Inflammatory macrophage treated with lipopolysaccharide for 1 hour (primary cell): ENCODE data around the gene FGFBP2.
A peak's percentile ranks its signal among the peaks of the same experiment; 100 is the strongest.

ENCODE experiments used
- DNase-seq, 2 donors: peaks; one replicate each; pipeline ENCODE4 v3.0.0-alpha.2; 2020 to 2022

FGFBP2 gene

DNA sequence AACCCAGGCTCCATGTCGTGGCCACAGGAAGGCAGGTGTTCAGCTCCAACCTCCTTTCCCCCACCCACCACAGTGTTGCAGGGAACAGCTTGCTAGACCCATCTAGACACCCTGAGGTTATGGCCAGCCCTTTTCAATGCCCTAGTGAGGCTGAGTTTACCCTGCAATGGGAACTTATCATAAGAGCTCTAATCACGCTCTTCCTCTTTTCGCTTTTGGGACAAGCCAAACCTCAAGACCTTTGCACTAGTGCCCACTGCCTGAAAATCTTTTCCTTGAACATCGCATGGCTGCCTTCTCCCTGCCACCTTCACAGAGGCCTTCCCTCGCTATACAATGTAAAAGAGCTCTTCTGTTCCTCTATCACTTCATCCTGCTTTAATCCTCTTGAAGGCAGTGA is 2.4 kb upstream of the FGFBP2 start:
- peak in 1 of 2 donors; percentile 20 for DNase-seq

DNA sequence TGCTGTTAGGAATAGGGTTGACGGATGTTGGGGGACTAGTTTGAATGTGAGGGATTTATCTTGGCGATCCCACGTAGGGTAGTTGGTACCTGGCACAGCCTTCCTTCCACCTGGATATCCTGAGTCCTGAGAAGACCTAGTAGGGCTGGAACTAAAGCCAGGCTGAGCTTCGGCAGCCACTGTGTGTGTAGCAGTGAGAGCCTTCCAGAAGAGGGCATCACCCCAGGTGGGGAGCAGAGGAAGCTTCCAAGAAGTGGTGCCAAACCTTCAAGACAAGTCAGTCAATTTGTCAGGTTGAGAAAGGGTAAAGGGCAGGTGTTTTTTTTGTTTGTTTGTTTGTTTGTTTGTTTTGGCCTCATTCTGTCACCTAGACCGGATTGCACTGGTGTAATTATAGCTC is 1.2 kb upstream of the FGFBP2 start:
- DNase-seq: no peak

DNA sequence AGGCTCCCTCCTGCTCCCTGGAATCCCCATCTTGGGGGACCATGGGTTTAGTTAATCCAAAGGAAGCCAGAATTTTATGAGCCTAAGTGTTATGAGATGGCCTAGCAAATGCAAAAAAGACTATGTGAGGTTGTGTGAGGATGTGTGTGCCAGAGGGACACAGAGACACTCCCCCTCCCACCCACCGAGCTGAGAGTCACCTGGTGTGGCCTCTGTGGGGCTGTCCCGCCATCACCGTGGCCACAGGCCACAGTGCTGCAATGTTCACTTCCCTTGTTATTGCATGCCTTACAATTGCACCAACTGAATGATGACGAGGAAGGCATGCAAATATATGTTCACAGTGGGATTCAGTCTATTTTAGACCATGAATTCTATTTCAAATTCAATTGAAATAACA is 601 bp upstream of the FGFBP2 start:
- DNase-seq: peak; percentile 61 to 77

DNA sequence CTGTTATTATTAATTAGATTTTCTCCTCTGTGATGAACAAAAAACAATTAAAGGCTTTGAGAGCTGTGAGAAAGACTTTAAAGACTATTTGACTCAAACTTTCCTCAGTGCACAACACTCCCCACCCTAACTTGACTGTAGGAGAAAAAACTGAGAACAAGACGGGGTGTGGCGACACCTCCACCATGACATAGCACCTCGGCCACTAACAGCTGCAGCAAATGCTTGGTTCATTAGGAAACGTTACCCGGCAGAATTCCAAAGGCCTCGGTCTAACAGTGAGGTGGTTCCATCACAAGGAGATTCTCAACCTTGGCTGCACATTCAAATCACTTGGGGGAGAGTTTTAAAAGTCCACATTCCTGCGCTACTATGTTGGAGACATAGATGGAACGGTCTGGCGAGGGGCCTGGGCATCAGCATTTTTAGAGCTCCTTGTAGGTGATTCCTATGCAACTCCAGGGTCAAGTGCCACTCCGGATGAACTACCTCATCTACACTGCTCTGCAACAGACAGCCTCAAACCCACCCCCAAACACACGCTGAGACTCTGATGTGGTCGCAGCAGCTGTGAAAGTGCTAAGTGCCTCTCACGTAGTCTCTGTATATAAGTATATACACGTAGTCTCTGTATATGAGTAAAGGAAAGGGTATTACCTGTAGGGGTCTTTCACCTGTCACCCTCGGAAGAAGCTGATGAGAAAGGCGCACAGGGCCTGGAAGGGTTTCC is 1.0 kb downstream of the FGFBP2 start:
- no peak for DNase-seq

DNA sequence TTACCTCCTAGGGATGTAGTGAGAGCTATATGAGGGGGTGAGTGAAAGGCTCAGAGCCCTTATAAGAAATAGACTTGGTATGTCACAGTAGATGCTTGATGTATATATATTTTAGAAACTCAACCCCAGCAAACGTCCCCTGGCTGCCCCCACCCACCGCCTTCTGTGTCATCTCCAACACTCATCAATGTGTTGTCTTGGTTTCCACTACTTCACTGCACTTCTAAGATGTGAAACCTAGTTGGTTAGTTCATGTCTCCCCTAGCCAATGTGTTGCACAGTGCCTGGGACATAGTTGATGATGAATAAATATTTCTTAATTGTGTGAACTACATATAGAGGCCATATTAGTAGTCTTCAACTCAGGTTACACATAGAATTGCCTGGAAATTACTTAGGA is 4.4 kb downstream of the FGFBP2 start:
- DNase-seq: no peak

DNA sequence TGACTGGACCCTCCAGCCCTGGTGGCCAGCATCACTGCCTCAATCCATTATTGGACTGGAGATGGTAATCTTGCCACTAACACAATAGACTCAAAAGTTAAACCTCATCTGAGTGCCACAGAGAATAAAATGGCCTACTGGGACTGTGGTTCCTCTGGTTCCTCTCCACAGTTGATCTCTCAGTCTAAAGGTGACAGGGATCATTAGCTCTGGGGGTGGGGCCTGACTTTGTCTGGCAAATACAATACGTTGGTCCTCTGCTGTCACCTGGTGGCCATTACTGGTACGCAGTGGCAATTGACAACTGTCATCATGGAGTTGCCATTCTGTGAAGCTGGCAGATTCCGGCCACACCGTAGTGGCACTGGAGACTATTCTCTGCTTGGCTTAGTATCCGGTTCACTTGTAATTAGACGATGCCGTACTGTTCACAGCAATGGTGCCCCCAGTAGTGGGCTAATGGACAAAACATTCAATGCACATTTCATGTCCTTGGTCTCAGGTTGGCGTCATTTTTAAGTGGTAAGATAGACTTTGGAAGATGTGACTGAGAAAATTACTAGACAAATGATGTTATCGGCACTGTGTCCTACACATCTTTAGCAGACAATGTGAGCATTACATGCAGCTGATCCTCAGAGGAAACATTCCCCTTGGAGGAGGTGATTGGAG is 6.7 kb downstream of the FGFBP2 start:
- DNase-seq: peak; percentile 70 to 95

DNA sequence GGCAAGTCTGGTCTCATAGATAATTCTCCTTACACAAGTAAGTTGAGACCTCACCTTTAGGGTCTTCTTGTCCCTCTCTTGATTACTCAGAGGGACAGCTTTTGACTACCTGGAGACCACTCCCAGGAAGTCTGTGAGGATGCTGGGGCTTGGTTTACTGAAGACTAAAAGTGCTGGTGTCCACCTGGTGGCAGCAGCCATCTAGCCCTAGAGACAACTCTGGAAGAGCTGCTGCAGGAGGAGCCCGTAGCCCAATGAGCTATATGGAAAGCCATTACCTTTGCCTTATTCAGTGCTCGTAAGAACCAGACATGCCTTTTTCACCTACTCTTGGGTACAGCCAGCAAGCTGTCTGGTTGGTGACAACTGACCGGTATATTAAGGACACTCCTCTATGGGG is 7.3 kb downstream of the FGFBP2 start:
- DNase-seq: no peak

DNA sequence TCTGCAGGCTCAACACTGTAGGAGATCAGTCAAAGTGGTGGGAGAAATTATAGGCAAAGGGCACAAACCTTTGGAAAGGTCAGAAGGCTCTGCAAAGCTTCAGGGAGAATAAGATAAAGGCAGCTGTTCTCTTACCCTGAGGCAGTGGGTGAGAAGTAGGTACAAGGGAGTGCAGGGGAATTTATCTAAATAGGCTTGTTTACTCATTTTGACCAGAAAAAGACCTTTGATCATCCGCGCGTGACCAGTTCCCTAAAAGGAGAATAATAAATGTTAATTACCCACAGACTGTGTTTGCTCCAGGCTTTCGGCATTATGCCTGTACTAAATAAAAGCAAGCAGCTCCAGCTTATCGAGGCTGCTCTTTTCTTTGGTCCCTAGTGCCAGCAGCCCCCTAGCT is 9.3 kb downstream of the FGFBP2 start:
- no peak for DNase-seq

DNA sequence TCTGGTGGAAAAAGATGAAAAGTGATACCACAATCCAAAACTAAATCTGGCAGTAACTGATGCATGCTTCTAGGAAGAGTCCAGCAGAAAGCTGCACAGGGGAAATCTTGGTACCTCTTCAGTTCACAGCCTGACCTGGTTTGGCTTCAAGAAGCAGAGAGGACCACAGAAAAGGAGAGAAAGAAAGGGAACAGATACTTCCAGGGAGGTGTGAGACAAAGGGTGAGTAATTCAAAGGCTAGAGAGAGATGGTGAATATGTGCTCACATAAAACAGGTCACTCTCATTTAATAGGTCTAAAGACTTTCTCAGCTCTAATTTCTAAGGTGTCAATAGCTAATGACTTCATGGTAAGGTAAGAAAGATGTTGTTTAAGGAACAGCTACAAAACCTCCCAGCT is 11.2 kb downstream of the FGFBP2 start:
- DNase-seq: no peak

DNA sequence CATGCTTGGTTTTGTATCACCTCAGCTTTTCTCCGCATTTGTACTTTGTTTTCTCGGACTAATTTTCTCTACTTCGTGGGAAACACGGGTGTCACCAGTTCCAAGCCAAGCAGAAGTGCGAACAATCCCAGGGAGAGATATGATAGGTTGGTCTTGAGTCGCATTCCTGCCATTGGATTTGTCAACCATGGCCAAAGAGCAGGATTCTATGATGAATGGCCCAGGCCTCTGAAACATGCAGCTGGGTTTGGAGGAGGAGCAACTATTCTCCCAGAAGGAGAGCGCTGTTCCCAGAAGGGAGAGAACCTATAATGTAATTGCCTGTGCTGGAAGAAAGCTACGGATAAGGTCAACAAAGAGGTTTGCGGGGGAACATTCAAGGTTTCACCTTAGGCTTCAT is 14.1 kb downstream of the FGFBP2 start:
- no peak for DNase-seq

DNA sequence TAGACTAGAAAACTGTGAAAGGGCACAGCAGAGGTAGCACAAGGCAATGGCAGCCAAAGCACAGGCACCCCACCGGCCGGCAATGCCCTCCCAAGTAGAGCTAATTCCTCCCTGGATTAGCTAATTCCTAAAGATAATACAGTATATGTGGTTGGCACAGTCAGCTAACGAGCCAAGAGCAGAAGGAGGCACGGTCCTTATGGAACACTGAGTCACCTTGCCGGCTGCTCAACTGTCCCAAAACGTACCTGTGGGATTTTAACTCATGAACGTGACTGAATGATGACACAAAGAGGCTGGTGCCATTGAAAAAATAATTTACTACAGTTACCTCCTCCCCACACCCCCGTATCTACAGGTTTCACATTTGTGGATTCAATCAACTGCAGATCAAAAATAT is 15.3 kb downstream of the FGFBP2 start:
- DNase-seq: no peak

DNA sequence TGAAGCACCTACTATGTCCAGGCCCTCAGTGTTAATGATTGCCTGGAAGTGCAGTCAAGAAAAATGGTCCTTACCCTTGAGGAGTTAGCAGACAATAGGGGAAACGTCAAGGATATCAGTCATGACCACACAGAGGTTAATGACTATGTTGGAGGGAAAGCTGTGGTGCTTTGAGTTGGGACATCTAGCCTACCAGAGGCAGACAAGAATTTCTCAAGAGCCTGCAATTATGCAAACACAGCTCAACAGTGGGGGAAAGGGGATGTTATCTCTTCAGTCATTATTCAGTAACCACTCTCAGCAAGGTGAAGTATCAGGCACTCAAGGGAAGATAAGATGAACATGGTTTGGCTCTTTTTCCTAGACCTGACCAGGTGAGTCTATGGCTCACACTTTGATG is 17.5 kb downstream of the FGFBP2 start:
- DNase-seq: peak; percentile 48 to 69

DNA sequence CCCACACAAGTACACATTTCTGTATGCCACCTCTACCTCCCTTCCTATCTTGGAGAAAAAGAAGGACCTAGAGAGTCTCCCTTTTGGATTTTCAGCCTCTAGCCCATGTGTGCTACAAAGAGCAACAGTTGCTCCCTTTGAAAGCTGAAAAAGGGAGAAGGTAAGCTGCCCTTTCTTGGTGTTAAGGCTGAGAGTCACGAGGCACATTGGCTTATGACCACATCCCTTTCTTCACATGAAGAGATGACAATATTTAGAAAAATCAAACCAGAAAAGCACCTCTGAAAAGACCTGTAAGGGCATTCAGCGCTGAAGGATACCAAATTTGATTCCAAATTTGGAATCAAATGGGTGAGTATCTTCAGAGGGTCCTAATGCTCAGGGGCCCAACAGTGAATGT is 18.1 kb downstream of the FGFBP2 start:
- no peak for DNase-seq

DNA sequence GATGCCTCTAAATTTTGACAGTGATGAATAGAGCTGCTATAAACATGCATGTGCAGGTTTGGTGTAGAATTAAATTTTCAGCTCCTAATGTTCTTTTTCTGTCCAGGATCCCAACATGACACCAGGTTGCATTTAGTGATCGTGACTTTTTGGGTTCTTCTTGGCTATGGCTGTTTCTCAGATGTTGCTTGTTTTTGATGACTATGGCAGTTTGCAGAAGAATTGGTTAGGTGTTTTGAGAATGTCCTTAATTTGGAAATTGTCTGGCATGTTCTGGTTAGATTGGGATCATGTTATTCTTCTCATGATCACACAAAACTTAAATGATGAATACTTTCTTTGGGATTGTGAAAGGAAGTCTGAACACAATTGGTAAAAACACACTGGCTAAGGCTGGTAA is 20.7 kb downstream of the FGFBP2 start:
- no peak for DNase-seq

DNA sequence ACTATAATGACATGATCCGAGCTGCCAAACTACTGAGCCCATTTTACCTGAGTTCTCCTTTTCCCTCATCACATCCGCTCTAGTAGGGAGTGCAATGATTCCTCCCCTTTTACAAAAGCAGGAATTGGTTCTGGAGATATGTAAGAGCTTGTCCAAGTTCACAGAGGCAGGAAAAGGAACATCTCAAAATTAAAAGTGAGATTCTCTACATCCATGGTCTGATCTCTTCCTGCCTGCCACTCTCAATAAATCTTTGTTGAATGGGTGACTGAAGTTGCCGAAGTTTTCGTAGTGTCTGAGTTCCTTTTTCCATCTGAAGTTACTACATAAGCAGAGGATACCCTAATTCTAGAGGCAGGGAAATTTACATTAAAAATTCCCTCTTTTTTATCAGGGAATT is 24.3 kb downstream of the FGFBP2 start, which contains the start of gene FGFBP1:
TSS of gene FGFBP1 (minus strand) at position 101 of the 400 bp plus-strand sequence. CDS start 2,108 bp downstream, outside the sequence.
- DNase-seq: no peak

DNA sequence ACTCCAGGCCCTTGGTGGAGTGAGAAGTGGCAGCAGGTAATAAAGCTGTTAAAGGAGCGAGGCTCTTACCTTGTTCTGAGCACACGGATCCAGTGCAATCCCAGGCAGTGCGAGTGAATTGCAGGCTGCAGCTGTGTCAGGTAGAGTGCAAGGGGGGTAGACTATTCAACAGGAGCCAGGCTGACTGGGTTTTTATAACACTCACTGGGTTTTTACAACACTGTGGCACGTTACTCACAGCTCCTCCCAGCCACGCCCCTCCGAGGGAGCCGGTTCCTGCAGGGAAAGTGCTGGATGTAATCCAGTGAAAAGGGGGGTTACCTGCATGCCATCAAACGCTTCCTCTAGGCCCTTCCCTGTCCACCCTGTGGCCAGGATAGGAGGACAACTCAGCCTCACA is 24.8 kb downstream of the FGFBP2 start:
- DNase-seq: no peak

DNA sequence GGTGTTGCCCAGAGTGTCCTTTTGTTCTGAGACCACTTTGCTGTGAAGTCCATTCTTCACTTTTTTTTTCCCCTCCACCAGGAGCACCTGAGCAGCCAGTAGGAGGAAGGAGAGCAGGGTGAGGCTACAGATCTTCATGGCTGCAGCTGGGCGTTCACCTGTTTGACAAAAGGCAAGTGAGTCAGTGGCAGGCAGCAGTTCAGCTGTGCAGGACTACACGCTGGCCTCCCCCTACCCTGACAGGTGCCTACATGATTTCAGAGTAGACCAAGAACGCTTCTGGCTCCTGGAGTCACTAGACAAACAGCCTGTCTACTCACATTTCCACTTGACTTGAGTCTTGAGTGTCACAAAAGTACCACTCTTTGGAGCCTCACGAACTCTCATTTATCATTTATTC is 26.5 kb downstream of the FGFBP2 start:
- DNase-seq: no peak

DNA sequence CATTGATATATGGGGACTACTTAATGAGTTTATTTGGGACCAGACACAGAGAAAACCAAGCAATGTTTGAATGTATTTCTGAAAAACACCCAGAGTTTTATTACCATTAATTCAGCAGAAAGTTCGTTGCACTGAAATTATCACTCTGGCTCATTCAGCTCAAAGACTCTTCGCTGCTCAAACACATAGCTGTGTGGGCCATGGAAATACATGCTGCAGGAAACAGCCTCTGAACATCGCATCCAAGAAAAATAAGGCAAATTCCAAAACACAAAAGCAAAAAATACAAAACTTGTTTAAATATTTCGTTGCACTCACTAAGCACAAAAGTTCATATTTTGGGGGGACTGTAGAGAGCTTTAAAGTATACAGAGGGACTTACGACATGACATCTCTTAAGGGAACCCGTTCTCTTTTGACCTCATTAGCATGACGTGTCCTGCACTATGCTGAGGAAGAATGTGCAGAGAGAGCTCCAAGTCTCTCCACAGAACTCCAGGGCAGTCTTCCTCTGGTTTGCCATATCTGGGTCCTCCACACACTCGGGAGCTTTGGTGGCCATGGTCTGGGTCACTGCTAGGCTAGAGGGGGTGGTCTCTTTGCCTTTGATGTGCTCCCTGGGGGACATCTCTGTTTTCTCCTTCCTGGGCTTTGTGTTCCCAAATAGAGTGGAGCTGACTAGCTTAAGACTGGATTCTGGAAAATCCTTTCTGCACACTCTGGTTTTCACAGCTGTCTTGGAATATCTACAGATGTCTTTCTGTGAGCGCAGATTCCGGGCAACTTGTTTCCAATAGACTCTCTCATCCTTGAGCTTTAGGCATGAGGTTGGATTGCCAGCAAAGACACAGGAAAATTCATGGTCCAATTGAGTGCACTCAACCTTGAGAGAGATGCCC is 27.2 kb downstream of the FGFBP2 start:
- DNase-seq: no peak

DNA sequence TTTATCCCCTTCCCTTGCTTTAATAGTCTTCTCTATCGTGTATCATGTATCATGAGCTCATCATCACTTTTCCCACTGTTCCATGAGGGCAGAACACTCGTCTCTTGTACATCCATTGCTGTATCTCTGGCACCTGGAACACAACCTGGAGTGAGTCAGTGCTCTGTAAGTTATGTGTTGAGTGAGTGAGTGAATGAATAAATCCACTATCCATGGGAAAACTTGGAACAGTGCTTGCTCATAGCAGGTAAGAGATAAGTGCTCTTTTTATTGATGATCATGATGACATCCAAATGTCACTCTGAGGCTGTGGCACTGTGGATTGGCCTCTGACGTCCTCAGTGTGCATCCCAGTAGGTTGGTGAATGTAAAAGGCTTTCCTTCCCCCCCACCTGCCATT is 28.7 kb downstream of the FGFBP2 start:
- no peak for DNase-seq

DNA sequence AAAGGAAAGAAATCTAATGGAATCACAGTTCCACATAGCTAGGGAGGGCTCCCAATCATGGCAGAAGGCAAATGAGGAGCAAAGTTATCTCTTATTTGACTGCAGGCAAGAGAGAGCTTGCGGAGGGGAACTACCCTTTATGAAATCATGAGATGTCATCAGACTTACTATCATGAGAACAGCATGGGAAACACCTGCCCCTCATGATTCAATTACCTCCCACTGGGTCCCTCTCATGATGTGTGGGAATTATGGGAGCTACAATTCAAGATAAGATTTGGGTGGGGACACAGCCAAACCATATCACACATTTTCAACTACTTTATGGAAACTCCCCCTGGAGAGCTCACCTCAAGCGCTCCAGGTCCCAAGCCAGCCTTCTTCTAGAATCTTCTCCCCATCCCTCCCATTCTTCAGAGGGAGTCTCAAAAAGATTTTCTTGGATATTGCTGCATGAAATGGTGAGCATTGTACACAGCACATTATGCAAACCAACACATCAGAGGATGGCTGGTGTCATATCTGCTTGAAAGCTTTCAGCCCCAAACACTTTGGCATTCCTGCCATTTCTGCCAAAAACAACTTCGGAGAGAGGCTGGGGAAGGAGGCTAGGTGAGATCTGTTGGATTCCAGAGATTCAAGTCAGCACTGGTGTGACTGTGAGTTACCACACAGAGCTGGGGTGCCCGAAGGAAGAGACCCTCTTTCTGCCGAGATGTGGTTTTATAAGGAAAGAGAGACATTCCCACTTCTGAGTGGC is 31.3 kb downstream of the FGFBP2 start:
- peak; percentile 10 to 49 for DNase-seq

DNA sequence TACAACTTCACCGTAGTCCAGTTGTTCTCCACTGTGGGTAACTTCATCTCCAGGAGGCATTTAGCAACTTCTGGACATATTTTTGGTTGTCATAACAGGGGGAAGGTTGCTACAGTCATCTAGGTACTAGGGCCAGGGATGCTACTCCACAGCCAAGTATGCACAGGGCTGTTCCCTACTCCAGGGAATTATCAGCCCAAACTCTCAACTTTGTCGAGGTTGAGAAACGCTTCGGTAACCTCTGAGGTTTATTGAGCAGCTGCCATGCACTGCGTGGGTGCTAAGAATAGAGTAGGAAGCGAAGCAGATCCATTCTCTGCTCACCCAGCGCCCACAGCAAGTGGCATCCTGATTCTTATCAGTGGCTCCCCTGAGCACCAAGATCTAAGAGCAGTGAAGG is 32.7 kb downstream of the FGFBP2 start:
- no peak for DNase-seq

DNA sequence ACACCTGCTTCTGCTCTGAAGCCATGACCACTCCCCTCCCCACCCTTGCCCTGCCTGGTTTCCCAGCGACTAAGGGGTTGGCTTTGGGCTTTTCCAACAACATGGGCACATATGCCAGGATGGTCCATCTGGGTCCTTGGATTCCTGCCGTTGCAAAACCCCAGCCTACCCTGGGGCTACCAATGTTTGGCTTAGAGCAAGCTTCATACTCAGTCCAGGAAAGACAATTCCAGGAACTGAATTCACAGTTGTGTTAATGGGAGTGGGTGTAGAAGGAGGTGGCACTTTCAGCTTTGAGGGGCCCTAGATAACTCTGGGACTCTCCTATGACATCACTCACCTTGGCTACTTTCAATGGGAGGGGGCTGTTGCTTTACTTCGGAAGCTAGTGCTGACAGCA is 33.4 kb downstream of the FGFBP2 start:
- DNase-seq: no peak

DNA sequence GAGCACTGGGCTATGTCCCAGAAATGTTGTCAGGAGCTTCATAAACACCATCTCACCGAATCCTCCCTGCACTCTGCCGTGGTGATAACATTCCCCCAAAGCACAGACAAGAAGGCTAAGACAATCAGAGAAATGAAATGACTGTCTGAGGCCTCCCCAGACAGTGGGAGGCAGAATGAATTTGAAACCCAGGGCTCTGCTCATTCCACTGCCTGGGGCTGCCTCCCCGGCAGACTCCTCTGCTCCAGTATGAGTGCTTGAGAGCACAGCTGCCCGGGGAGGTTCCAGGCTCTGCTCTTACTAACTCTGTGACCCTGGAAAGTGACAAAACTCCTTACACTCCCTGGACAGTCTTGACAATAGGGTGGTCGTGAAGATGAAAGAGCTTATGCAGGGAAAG is 34.1 kb downstream of the FGFBP2 start:
- no peak for DNase-seq
